NCI-H524 treated with DMSO at 0.1 percent for 48 hours (cell line): Measurements from ENCODE around the gene ZCCHC4.
"Not testable (repeated sequence)": the region's sequence is repeated elsewhere in the genome, so short reads cannot be mapped to it uniquely, and the experiment has no call there.

Source experiments
- DNase-seq: peaks from one replicate; lab custom pipeline; 2025; lab: John Stamatoyannopoulos, UW

Gene ZCCHC4

GRCh38 chr4:25320773-25321172 lies 8.2 kb downstream of the ZCCHC4 start:
- no peak for DNase-seq

GRCh38 chr4:25321703-25322102 lies 9.1 kb downstream of the ZCCHC4 start:
- DNase-seq = no peak

- DNase-seq = not testable (repeated sequence)
Measured at GRCh38 chr4:25328463-25328862, 15.9 kb downstream of the ZCCHC4 start.

GRCh38 chr4:25330335-25330734 lies 17.8 kb downstream of the ZCCHC4 start:
- DNase-seq = no peak

- no peak for DNase-seq
Measured at GRCh38 chr4:25330905-25331808, 18.6 kb downstream of the ZCCHC4 start.

- DNase-seq = no peak
Measured at GRCh38 chr4:25343671-25344070, 31.1 kb downstream of the ZCCHC4 start.

- DNase-seq = no peak
Measured at GRCh38 chr4:25345744-25346143, 33.2 kb downstream of the ZCCHC4 start.

- DNase-seq = no peak
Measured at GRCh38 chr4:25346913-25347312, 34.3 kb downstream of the ZCCHC4 start.

- no peak for DNase-seq
Measured at GRCh38 chr4:25347473-25347872, 34.9 kb downstream of the ZCCHC4 start.

GRCh38 chr4:25347971-25348370 lies 35.4 kb downstream of the ZCCHC4 start:
- DNase-seq = no peak

GRCh38 chr4:25350561-25350960 lies 38.0 kb downstream of the ZCCHC4 start:
- no peak for DNase-seq

GRCh38 chr4:25351777-25352416 lies 39.3 kb downstream of the ZCCHC4 start:
- no peak for DNase-seq

- DNase-seq = no peak
Measured at GRCh38 chr4:25356068-25356467, 43.5 kb downstream of the ZCCHC4 start.

GRCh38 chr4:25358515-25359275 lies 46.1 kb downstream of the ZCCHC4 start:
- no peak for DNase-seq

- no peak for DNase-seq
Measured at GRCh38 chr4:25361253-25361652, 48.7 kb downstream of the ZCCHC4 start.

- DNase-seq = no peak
Measured at GRCh38 chr4:25367004-25367621, 54.5 kb downstream of the ZCCHC4 start.

GRCh38 chr4:25367877-25368276 lies 55.3 kb downstream of the ZCCHC4 start:
- DNase-seq = no peak

- no peak for DNase-seq
Measured at GRCh38 chr4:25368315-25368714, 55.7 kb downstream of the ZCCHC4 start.

GRCh38 chr4:25370242-25370641 lies 57.7 kb downstream of the ZCCHC4 start:
- DNase-seq = no peak

GRCh38 chr4:25372549-25372948 lies 60.0 kb downstream of the ZCCHC4 start:
- not testable (repeated sequence) for DNase-seq

- peak; percentile 51 for DNase-seq
Measured at GRCh38 chr4:25376754-25377571, 64.4 kb downstream of the ZCCHC4 start, which contains the start of gene ANAPC4. Gene ANAPC4, plus strand, starts transcription at chr4:25377263. Its CDS starts 165 bp downstream, at chr4:25377428.
